ENCODE measurements around the gene BPIFB2. TPM values are rescaled to one million over a fixed set of nuclear protein-coding genes. Genes with fewer than 3 reads are reported as not detected.

Gene BPIFB2
- total RNA-seq, 1 experiment from 2014 or later = not detected

GRCh38 chr20:33021879-33022278 lies 14.4 kb downstream of the BPIFB2 start:
- no peak for DNase-seq (ENCODE audit: low read depth)

- no peak for DNase-seq (ENCODE audit: low read depth)
Observed at GRCh38 chr20:33022289-33022688, 14.8 kb downstream of the BPIFB2 start.

- DNase-seq (ENCODE audit: low read depth) = no peak
Observed at GRCh38 chr20:33022694-33023438, 15.4 kb downstream of the BPIFB2 start.

GRCh38 chr20:33023439-33024242 lies 16.1 kb downstream of the BPIFB2 start:
- no peak for DNase-seq (ENCODE audit: low read depth)

GRCh38 chr20:33024243-33024560 lies 16.7 kb downstream of the BPIFB2 start:
- no peak for DNase-seq (ENCODE audit: low read depth)

- DNase-seq (ENCODE audit: low read depth) = no peak
Observed at GRCh38 chr20:33024609-33025317, 17.3 kb downstream of the BPIFB2 start.

- DNase-seq (ENCODE audit: low read depth) = no peak
Observed at GRCh38 chr20:33025318-33025876, 17.9 kb downstream of the BPIFB2 start.

- DNase-seq (ENCODE audit: low read depth) = no peak
Observed at GRCh38 chr20:33026072-33026778, 18.7 kb downstream of the BPIFB2 start.

- DNase-seq (ENCODE audit: low read depth) = no peak
Observed at GRCh38 chr20:33026779-33027759, 19.6 kb downstream of the BPIFB2 start.

- DNase-seq (ENCODE audit: low read depth) = no peak
Observed at GRCh38 chr20:33027769-33028751, 20.6 kb downstream of the BPIFB2 start.

GRCh38 chr20:33028875-33029274 lies 21.4 kb downstream of the BPIFB2 start:
- no peak for DNase-seq (ENCODE audit: low read depth)

GRCh38 chr20:33030076-33030475 lies 22.6 kb downstream of the BPIFB2 start:
- no peak for DNase-seq (ENCODE audit: low read depth)

GRCh38 chr20:33030569-33030968 lies 23.1 kb downstream of the BPIFB2 start:
- DNase-seq (ENCODE audit: low read depth) = no peak

- no peak for DNase-seq (ENCODE audit: low read depth)
Observed at GRCh38 chr20:33031531-33031930, 24.0 kb downstream of the BPIFB2 start, which contains the start of gene BPIFB6. Gene BPIFB6 (plus strand): TSS chr20:33031648. CDS start chr20:33031648, 0 bp downstream.

- no peak for DNase-seq (ENCODE audit: low read depth)
Observed at GRCh38 chr20:33032555-33032954, 25.1 kb downstream of the BPIFB2 start.

- no peak for DNase-seq (ENCODE audit: low read depth)
Observed at GRCh38 chr20:33033381-33033780, 25.9 kb downstream of the BPIFB2 start.

- DNase-seq (ENCODE audit: low read depth) = no peak
Observed at GRCh38 chr20:33034115-33034514, 26.6 kb downstream of the BPIFB2 start.

GRCh38 chr20:33034901-33035492 lies 27.5 kb downstream of the BPIFB2 start:
- no peak for DNase-seq (ENCODE audit: low read depth)

- no peak for DNase-seq (ENCODE audit: low read depth)
Observed at GRCh38 chr20:33037456-33037855, 30.0 kb downstream of the BPIFB2 start.

Data from Daoy (cell line).